Pancreas (tissue), 10 donors: ENCODE results near the gene MAPK10. TPM values are rescaled to one million over a fixed set of nuclear protein-coding genes. Genes with fewer than 3 reads are reported as not detected.

Source experiments
- ATAC-seq, 4 donors: fragments of 200-7000 bp; cut with Tn5 transposase; one replicate each; pipeline versions ENCODE4 v1.8.0 to v1.9.1; 2020; ENCODE audit warnings: mild to moderate bottlenecking in 4 of 4, moderate library complexity in 4 of 4
- DNase-seq, 6 donors: peaks; one replicate each; pipeline ENCODE4 v3.0.0-alpha.2; 2020
- FAIRE-seq: peaks from 2 replicates; lab custom pipeline; 2012; peaks lifted over from hg19 to GRCh38; lab: Jason Lieb, UNC
- H3K27ac ChIP-seq, 4 donors: fragments of 200-600 bp; sonication (generic); 1 replicate in 3 of 4; 2 replicates in 1 of 4; pipeline versions ENCODE4 v1.5.0 to v1.8.0; 2020
- H3K27me3 ChIP-seq, 4 donors: fragments of 200-600 bp; one replicate each; pipeline ENCODE4 v1.8.0; 2021
- H3K36me3 ChIP-seq, 3 donors: fragments of 200-600 bp; sonication (generic) in 1 of 3; one replicate each; pipeline versions ENCODE4 v1.5.0 to v1.8.0; 2020 to 2021
- H3K4me1 ChIP-seq, 3 donors: fragments of 200-600 bp; one replicate each; pipeline ENCODE4 v1.8.0; 2021
- H3K4me3 ChIP-seq, 4 donors: fragments of 200-600 bp; sonication (generic) in 2 of 4; one replicate each; pipeline versions ENCODE4 v1.5.0 to v1.8.0; 2020 to 2021
- H3K9me3 ChIP-seq, 4 donors: fragments of 200-600 bp; one replicate each; pipeline ENCODE4 v1.8.0; 2021
- CTCF ChIP-seq, 4 donors: fragments of 200-600 bp; sonication (generic) in 3 of 4; IDR thresholded peaks; one replicate each; pipeline versions ENCODE4 v1.5.0 to v1.8.0; 2021; ENCODE audit warnings: antibody characterized with exemption in 4 of 4
- WGBS, 2 donors: extraction: QIAGEN DNeasy Blood & Tissue Kit; methylation state at CpG; one replicate each; pipeline ENCODE4 v1.1.7; 2013; 5-methylcytosine and 5-hydroxymethylcytosine counted together
- intact Hi-C, 3 donors: fragments of 100-400 bp; cut with DNase I; formaldehyde crosslinking; loops; one replicate each; pipeline versions ENCODE4 v1.11.1 to v1.14.2; 2022
- polyA plus RNA-seq, 2 donors: library from polyadenylated mRNA; stranded (reverse); fragments of 200-250 nt; gene quantifications; one replicate each; pipeline ENCODE4 v1.2.3, GENCODE V29; 2013
- total RNA-seq, 6 donors: library from RNA; stranded (reverse); fragmentation: NEBNext Ultra II Directional in 4 of 6; extraction: Animal tissue kit (Norgen Biotek cat#: 25700) in 4 of 6; gene quantifications; one replicate each; pipeline versions ENCODE4 v1.2.1 to v1.2.4, GENCODE V29; 2021 to 2023
- donor health status: healthy with polysubstance abuse.
- donor health status: DM: no; HTN: no; CAD: no; lungs with moderate emphysema.
- donor health status: DM: no; HTN: no; CAD: no.
- donor health status: control.
- donor health status: control.
- donor health status: Bipolar disorder and iron deficiency.
- donor health status: DM: yes; HTN: yes; CAD: no.
- donor health status: DM: no; HTN: no; CAD: no.
- donor health status: DM: no; HTN: no; CAD: no.
- donor health status: DM: yes; HTN: yes; CAD: no.

MAPK10 gene
- total and polyA plus RNA-seq, 8 donors = 5.1 to 20.7 (median 9.9) TPM

DNA sequence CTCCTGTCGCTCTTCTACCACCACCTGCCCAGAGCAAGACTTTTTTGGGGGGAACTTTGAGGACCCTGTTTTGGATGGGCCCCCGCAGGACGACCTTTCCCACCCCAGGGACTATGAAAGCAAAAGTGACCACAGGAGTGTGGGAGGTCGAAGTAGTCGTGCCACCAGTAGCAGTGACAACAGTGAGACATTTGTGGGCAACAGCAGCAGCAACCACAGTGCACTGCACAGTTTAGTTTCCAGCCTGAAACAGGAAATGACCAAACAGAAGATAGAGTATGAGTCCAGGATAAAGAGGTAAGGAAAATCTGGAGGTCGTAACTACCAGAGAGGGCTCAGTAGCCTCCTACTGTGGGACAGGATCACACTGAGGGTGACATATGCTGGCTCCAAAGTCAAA, 364.5 kb downstream of the MAPK10 start:
- TF ChIP-seq CTCF (IDR thresholded peaks at IDR 0.05) = no peak
- DNase-seq (no peak), ATAC-seq (no peak), FAIRE-seq (no peak)
- Histone ChIP-seq H3K36me3 (peaks cover 0 to 12% (median 3%) of the 10 kb centered on the region in 3 donors), H3K27me3 (no peaks in the 10 kb centered on the region), H3K27ac (no peak overlapping the region), H3K4me1 (no peaks in the 10 kb centered on the region), H3K9me3 (no peaks in the 10 kb centered on the region), H3K4me3 (no peak overlapping the region)
- intact Hi-C loops = no loop called here
- WGBS, 2 donors = 89 to 92% methylated on average over 6 of the region's 6 CpGs

DNA sequence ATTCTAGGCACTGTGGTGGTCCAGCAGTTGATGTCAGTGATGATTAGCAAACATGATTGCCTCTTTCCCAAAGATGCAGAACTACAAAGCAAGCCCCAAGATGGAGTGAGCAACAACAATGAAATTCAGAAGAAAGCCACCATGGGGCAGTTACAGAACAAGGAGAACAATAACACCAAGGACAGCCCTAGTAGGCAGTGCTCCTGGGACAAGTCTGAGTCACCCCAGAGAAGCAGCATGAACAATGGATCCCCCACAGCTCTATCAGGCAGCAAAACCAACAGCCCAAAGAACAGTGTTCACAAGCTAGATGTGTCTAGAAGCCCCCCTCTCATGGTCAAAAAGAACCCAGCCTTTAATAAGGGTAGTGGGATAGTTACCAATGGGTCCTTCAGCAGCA, 365.3 kb downstream of the MAPK10 start:
- FAIRE-seq = no peak
- H3K27me3 ChIP-seq = no peaks in the 10 kb centered on the region
- no peak for ATAC-seq
- H3K4me1 ChIP-seq = no peaks in the 10 kb centered on the region
- H3K36me3 ChIP-seq = peaks cover 0 to 12% (median 3%) of the 10 kb centered on the region in 3 donors
- no peak overlapping the region for H3K4me3 ChIP-seq
- no peaks in the 10 kb centered on the region for H3K9me3 ChIP-seq
- intact Hi-C loops = no loop called here
- TF ChIP-seq CTCF (IDR thresholded peaks at IDR 0.05) = no peak
- H3K27ac ChIP-seq = no peak overlapping the region
- DNase-seq = no peak

GRCh38 chr4:85993641-85994040, 366.2 kb downstream of the MAPK10 start:
- Histone ChIP-seq H3K4me3 (no peak overlapping the region), H3K36me3 (peaks cover 0 to 12% (median 3%) of the 10 kb centered on the region in 3 donors), H3K27me3 (no peaks in the 10 kb centered on the region), H3K4me1 (no peaks in the 10 kb centered on the region), H3K27ac (no peak overlapping the region), H3K9me3 (no peaks in the 10 kb centered on the region)
- 87 to 93% methylated on average over 2 of the region's 2 CpGs for WGBS, 2 donors
- ATAC-seq = no peak
- TF ChIP-seq CTCF (IDR thresholded peaks at IDR 0.05) = no peak
- FAIRE-seq = no peak
- intact Hi-C loops = no loop called here
- DNase-seq = no peak

- FAIRE-seq (no peak), DNase-seq (no peak), ATAC-seq (no peak)
- no peak for TF ChIP-seq CTCF (IDR thresholded peaks at IDR 0.05)
- intact Hi-C loops = no loop called here
- 94 to 100% methylated on average over 1 of the region's 1 CpG for WGBS, 2 donors
- Histone ChIP-seq H3K27me3 (no peaks in the 10 kb centered on the region), H3K4me1 (no peaks in the 10 kb centered on the region), H3K36me3 (no peaks in the 10 kb centered on the region), H3K9me3 (no peaks in the 10 kb centered on the region), H3K4me3 (no peak overlapping the region), H3K27ac (no peak overlapping the region)
These were observed 373.6 kb downstream of the MAPK10 start for GRCh38 chr4:85986266-85986665.

GRCh38 chr4:85979276-85979675, 380.6 kb downstream of the MAPK10 start:
- no peak overlapping the region for H3K27ac ChIP-seq
- DNase-seq = no peak
- peaks cover 0 to 14% (median 0%) of the 10 kb centered on the region in 3 donors for H3K36me3 ChIP-seq
- WGBS, 2 donors = 77 to 83% methylated on average over 3 of the region's 3 CpGs
- no peak for ATAC-seq
- H3K4me1 ChIP-seq = no peaks in the 10 kb centered on the region
- intact Hi-C loops = no loop called here
- no peak for TF ChIP-seq CTCF (IDR thresholded peaks at IDR 0.05)
- H3K4me3 ChIP-seq = no peak overlapping the region
- no peaks in the 10 kb centered on the region for H3K9me3 ChIP-seq
- FAIRE-seq = no peak
- no peaks in the 10 kb centered on the region for H3K27me3 ChIP-seq
